ENCODE results near the gene SMYD1.

The SMYD1 gene

GRCh38 chr2:88061295-88061694 lies 6.3 kb upstream of the SMYD1 start:
- in situ Hi-C loops (cut with MboI; ENCODE audit: low sequenced_read_pairs), result loop anchor here (25.0 kb wide), 1 partner anchor 401 kb away; the partner anchor contains the start of gene FOXI3

GRCh38 chr2:88066543-88066942 lies 1.1 kb upstream of the SMYD1 start:
- no peak for DNase-seq (ENCODE audit: low spot score in 2 of 2)
- no peaks in the 10 kb centered on the region for H3K36me3 ChIP-seq (replicated peaks)
- H3K27me3 ChIP-seq (ENCODE audit: low read depth), result no peaks in the 10 kb centered on the region
- no peak overlapping the region for H3K4me3 ChIP-seq
- no peaks in the 10 kb centered on the region for H3K9me3 ChIP-seq
- in situ Hi-C loops (cut with MboI; ENCODE audit: low sequenced_read_pairs), result loop anchor here (25.0 kb wide), 1 partner anchor 396 kb away; the partner anchor contains the start of gene FOXI3
- H3K4me1 ChIP-seq, result no peaks in the 10 kb centered on the region

More at GRCh38 chr2:88061295-88061694, 6.3 kb upstream of the SMYD1 start:
- no peak for DNase-seq (ENCODE audit: low spot score in 2 of 2)
- no peaks in the 10 kb centered on the region for H3K9me3 ChIP-seq
- H3K27me3 ChIP-seq (ENCODE audit: low read depth), result no peaks in the 10 kb centered on the region
- no peak overlapping the region for H3K4me3 ChIP-seq
- no peaks in the 10 kb centered on the region for H3K36me3 ChIP-seq (replicated peaks)
- H3K4me1 ChIP-seq, result peaks cover 2% of the 10 kb centered on the region

GRCh38 chr2:88067189-88067588 lies 436 bp upstream of the SMYD1 start:
- in situ Hi-C loops (cut with MboI; ENCODE audit: low sequenced_read_pairs), result loop anchor here (25.0 kb wide), 1 partner anchor 395 kb away; the partner anchor contains the start of gene FOXI3
- DNase-seq (ENCODE audit: low spot score in 2 of 2), result no peak
- H3K4me1 ChIP-seq, result no peaks in the 10 kb centered on the region
- H3K27me3 ChIP-seq (ENCODE audit: low read depth), result no peaks in the 10 kb centered on the region
- no peaks in the 10 kb centered on the region for H3K36me3 ChIP-seq (replicated peaks)
- no peaks in the 10 kb centered on the region for H3K9me3 ChIP-seq
- H3K4me3 ChIP-seq, result no peak overlapping the region

GRCh38 chr2:88068044-88068443 lies 419 bp downstream of the SMYD1 start:
- no peaks in the 10 kb centered on the region for H3K9me3 ChIP-seq
- H3K36me3 ChIP-seq (replicated peaks), result no peaks in the 10 kb centered on the region
- no peaks in the 10 kb centered on the region for H3K4me1 ChIP-seq
- H3K27me3 ChIP-seq (ENCODE audit: low read depth), result no peaks in the 10 kb centered on the region
- H3K4me3 ChIP-seq, result no peak overlapping the region
- in situ Hi-C loops (cut with MboI; ENCODE audit: low sequenced_read_pairs), result loop anchor here (25.0 kb wide), 1 partner anchor 394 kb away; the partner anchor contains the start of gene FOXI3
- no peak for DNase-seq (ENCODE audit: low spot score in 2 of 2)

GRCh38 chr2:88069117-88069516 lies 1.5 kb downstream of the SMYD1 start:
- no peaks in the 10 kb centered on the region for H3K4me1 ChIP-seq
- no peaks in the 10 kb centered on the region for H3K36me3 ChIP-seq (replicated peaks)
- in situ Hi-C loops (cut with MboI; ENCODE audit: low sequenced_read_pairs), result loop anchor here (25.0 kb wide), 1 partner anchor 393 kb away; the partner anchor contains the start of gene FOXI3
- H3K9me3 ChIP-seq, result no peaks in the 10 kb centered on the region
- no peaks in the 10 kb centered on the region for H3K27me3 ChIP-seq (ENCODE audit: low read depth)
- DNase-seq (ENCODE audit: low spot score in 2 of 2), result no peak
- H3K4me3 ChIP-seq, result no peak overlapping the region

GRCh38 chr2:88070055-88070454 lies 2.4 kb downstream of the SMYD1 start:
- Histone ChIP-seq H3K4me3 (no peak overlapping the region), H3K9me3 (no peaks in the 10 kb centered on the region), H3K27me3 (ENCODE audit: low read depth) (no peaks in the 10 kb centered on the region), H3K4me1 (no peaks in the 10 kb centered on the region), H3K36me3 (replicated peaks) (no peaks in the 10 kb centered on the region)
- in situ Hi-C loops (cut with MboI; ENCODE audit: low sequenced_read_pairs), result loop anchor here (25.0 kb wide), 1 partner anchor 392 kb away; the partner anchor contains the start of gene FOXI3
- no peak for DNase-seq (ENCODE audit: low spot score in 2 of 2)

- no peaks in the 10 kb centered on the region for H3K36me3 ChIP-seq (replicated peaks)
- no peak for DNase-seq (ENCODE audit: low spot score in 2 of 2)
- no peaks in the 10 kb centered on the region for H3K27me3 ChIP-seq (ENCODE audit: low read depth)
- H3K4me3 ChIP-seq, result no peak overlapping the region
- H3K4me1 ChIP-seq, result no peaks in the 10 kb centered on the region
- no peaks in the 10 kb centered on the region for H3K9me3 ChIP-seq
- in situ Hi-C loops (cut with MboI; ENCODE audit: low sequenced_read_pairs), result loop anchor here (25.0 kb wide), 1 partner anchor 391 kb away; the partner anchor contains the start of gene FOXI3
These were observed 3.7 kb downstream of the SMYD1 start for GRCh38 chr2:88071365-88071764.

- DNase-seq (ENCODE audit: low spot score in 2 of 2), result no peak
- H3K4me1 ChIP-seq, result no peaks in the 10 kb centered on the region
- no peaks in the 10 kb centered on the region for H3K27me3 ChIP-seq (ENCODE audit: low read depth)
- H3K4me3 ChIP-seq, result no peak overlapping the region
- no peaks in the 10 kb centered on the region for H3K9me3 ChIP-seq
- no peaks in the 10 kb centered on the region for H3K36me3 ChIP-seq (replicated peaks)
- in situ Hi-C loops (cut with MboI; ENCODE audit: low sequenced_read_pairs), result loop anchor here (25.0 kb wide), 1 partner anchor 388 kb away; the partner anchor contains the start of gene FOXI3
These were observed 6.5 kb downstream of the SMYD1 start for GRCh38 chr2:88074150-88074549.

- in situ Hi-C loops (cut with MboI; ENCODE audit: low sequenced_read_pairs), result loop anchor here (25.0 kb wide), 1 partner anchor 387 kb away; the partner anchor contains the start of gene FOXI3
These were observed 7.2 kb downstream of the SMYD1 start for GRCh38 chr2:88074854-88075292.

GRCh38 chr2:88077080-88077479 lies 9.5 kb downstream of the SMYD1 start:
- H3K4me3 ChIP-seq, result no peak overlapping the region
- in situ Hi-C loops (cut with MboI; ENCODE audit: low sequenced_read_pairs), result no loop called here
- no peak for DNase-seq (ENCODE audit: low spot score in 2 of 2)
- H3K4me1 ChIP-seq, result no peaks in the 10 kb centered on the region
- no peaks in the 10 kb centered on the region for H3K27me3 ChIP-seq (ENCODE audit: low read depth)
- no peaks in the 10 kb centered on the region for H3K36me3 ChIP-seq (replicated peaks)
- no peaks in the 10 kb centered on the region for H3K9me3 ChIP-seq

More at GRCh38 chr2:88074854-88075292, 7.2 kb downstream of the SMYD1 start:
- DNase-seq (ENCODE audit: low spot score in 2 of 2), result no peak
- Histone ChIP-seq H3K4me1 (no peaks in the 10 kb centered on the region), H3K4me3 (no peak overlapping the region), H3K27me3 (ENCODE audit: low read depth) (no peaks in the 10 kb centered on the region), H3K9me3 (no peaks in the 10 kb centered on the region), H3K36me3 (replicated peaks) (no peaks in the 10 kb centered on the region)

- no peaks in the 10 kb centered on the region for H3K9me3 ChIP-seq
- in situ Hi-C loops (cut with MboI; ENCODE audit: low sequenced_read_pairs), result no loop called here
- DNase-seq (ENCODE audit: low spot score in 2 of 2), result no peak
These were observed 11.1 kb downstream of the SMYD1 start for GRCh38 chr2:88078643-88079172.

GRCh38 chr2:88080545-88080944 lies 12.9 kb downstream of the SMYD1 start:
- Histone ChIP-seq H3K27me3 (ENCODE audit: low read depth) (no peaks in the 10 kb centered on the region), H3K9me3 (no peaks in the 10 kb centered on the region), H3K4me1 (no peaks in the 10 kb centered on the region), H3K36me3 (replicated peaks) (no peaks in the 10 kb centered on the region), H3K4me3 (no peak overlapping the region)
- in situ Hi-C loops (cut with MboI; ENCODE audit: low sequenced_read_pairs), result no loop called here
- no peak for DNase-seq (ENCODE audit: low spot score in 2 of 2)

More at GRCh38 chr2:88078643-88079172, 11.1 kb downstream of the SMYD1 start:
- Histone ChIP-seq H3K27me3 (ENCODE audit: low read depth) (no peaks in the 10 kb centered on the region), H3K4me1 (no peaks in the 10 kb centered on the region), H3K36me3 (replicated peaks) (no peaks in the 10 kb centered on the region), H3K4me3 (no peak overlapping the region)

- Histone ChIP-seq H3K4me3 (no peak overlapping the region), H3K27me3 (ENCODE audit: low read depth) (no peaks in the 10 kb centered on the region), H3K4me1 (no peaks in the 10 kb centered on the region), H3K36me3 (replicated peaks) (no peaks in the 10 kb centered on the region), H3K9me3 (no peaks in the 10 kb centered on the region)
- DNase-seq (ENCODE audit: low spot score in 2 of 2), result no peak
- in situ Hi-C loops (cut with MboI; ENCODE audit: low sequenced_read_pairs), result no loop called here
These were observed 14.4 kb downstream of the SMYD1 start for GRCh38 chr2:88081924-88082608.

GRCh38 chr2:88082781-88083180 lies 15.2 kb downstream of the SMYD1 start:
- in situ Hi-C loops (cut with MboI; ENCODE audit: low sequenced_read_pairs), result no loop called here
- Histone ChIP-seq H3K4me3 (no peak overlapping the region), H3K27me3 (ENCODE audit: low read depth) (no peaks in the 10 kb centered on the region), H3K9me3 (no peaks in the 10 kb centered on the region), H3K36me3 (replicated peaks) (no peaks in the 10 kb centered on the region), H3K4me1 (no peaks in the 10 kb centered on the region)
- DNase-seq (ENCODE audit: low spot score in 2 of 2), result peak in 1 of 2 experiments; percentile 49
